Measurements from ENCODE around the gene CREBBP.
"Not testable (repeated sequence)": the region's sequence is repeated elsewhere in the genome, so short reads cannot be mapped to it uniquely, and the experiment has no call there.

The CREBBP gene
- total RNA-seq: 187 to 193 reads per million in 2 donors

GRCh38 chr16:3880623-3881498 lies at the start of gene CREBBP:
TSS of gene CREBBP (minus strand) at chr16:3880713. CDS start at chr16:3879916, 797 bp downstream.
- DNase-seq: peak; percentile 85

DNA sequence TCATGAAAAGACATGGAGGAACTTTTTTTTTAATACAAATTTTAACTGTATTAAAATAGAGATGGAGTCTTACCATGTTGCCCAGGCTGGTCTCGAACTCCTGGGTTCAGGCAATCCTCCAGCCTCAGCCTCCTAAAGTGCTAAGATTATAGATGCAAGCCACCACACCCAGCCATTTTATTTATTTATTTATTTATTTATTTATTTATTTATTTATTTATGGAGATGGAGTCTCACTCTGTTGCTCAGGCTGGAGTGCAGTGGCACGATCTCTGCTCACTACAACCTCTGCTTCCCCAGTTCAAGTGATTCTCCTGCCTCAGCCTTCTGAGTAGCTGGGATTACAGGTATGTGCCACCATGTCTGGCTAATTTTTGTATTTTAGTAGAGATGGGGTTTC lies 46.6 kb upstream of the CREBBP start:
- not testable (repeated sequence) for DNase-seq

- DNase-seq: no peak
Observed at GRCh38 chr16:3924763-3925162, 44.2 kb upstream of the CREBBP start.

DNA sequence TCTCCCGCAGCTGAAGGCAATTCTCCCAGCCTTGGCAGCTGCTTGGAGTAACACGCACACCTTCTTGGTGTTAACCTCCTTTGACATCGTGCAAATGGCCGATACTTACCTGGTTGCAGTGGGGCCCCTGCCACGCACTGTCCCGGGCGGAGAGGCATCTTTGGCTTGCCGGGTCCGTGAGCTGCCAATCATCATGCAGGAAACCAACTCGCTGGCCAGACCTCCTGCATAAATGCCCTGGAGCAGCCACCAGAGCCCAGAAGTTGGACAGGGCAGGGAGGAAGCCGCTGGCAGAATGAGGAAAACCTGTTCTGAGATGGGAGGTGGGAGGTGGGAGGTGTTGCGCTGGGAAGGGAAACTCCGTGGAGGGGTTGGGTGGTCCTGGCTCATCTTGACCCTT lies 41.7 kb upstream of the CREBBP start:
- no peak for DNase-seq

- no peak for DNase-seq
Observed at GRCh38 chr16:3920206-3920605, 39.7 kb upstream of the CREBBP start.

DNA sequence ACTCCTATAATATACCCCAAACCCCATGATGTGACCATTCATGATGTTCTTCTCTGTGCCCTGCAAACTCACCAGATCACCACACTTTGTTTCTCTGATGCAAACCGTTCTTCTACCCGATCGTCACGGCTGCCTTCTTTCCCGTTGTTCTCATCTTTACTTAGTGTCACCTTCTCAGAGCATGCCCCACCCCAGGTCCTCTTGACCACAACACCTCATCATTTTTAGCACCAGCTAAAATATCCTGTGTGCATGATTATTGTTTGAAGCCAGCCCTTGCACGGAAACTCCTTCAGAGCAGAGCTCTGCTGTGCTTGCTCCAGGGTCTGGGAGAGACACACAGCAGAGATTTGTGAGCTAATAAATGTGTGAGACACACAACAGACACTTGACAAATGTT lies 38.9 kb upstream of the CREBBP start:
- no peak for DNase-seq

GRCh38 chr16:3915426-3916260 lies 35.1 kb upstream of the CREBBP start:
- DNase-seq: no peak

DNA sequence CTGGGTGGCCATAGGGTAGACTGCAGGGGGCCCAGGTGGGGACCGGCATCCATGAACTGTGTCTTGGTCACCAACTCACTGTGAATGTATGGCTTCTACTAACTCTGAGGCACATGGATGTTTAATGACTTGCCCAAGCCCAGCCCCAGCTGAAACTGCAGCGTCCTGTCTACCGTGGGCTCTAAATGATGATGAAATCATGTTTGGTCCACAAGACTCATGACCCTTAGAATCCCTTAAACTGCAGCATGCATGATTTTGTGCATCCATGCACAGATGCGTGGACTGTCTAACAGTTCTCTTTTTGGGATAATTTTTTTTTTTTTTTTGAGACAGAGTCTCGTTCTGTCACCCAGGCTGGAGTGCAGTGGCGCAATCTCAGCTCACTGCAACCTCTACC lies 32.4 kb upstream of the CREBBP start:
- no peak for DNase-seq

DNA sequence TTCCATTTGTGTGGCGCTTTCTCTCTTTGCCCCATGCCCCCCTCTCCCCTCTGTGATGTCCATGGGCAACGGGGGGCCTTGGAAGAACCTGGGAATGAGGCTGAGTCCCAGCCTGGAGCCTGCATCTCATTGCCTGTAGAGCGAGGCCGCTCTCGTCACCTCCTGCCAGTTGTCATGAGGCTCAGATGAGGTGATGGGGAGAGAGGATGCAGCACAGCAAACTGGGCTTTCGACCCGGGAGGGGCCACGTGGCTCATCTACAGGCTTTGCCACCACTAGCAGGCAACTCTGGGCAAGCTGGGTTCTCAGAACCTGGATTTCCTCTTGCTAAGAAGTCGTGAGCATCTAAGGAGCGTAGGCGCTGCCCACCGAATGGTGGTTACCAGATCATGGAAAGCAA lies 31.9 kb upstream of the CREBBP start:
- DNase-seq: no peak

DNA sequence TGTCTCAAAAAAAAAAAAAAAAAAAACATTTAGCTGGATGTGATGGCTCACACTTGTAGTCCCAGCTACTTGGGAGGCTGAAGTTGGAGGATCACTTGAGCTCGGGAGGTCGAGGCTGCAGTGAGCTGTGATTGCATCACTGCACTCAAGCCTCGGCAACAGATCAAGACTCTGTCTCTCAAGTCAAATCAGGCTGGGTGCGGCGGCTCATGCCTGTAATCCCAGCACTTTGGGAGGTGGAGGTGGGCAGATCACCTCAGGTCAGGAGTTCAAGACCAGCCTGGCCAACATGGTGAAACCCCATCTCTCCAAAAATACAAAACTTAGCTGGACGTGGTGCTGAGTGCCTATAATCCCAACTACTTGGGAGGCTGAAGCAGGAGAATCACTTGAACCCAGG lies 31.2 kb upstream of the CREBBP start:
- DNase-seq: not testable (repeated sequence)

DNA sequence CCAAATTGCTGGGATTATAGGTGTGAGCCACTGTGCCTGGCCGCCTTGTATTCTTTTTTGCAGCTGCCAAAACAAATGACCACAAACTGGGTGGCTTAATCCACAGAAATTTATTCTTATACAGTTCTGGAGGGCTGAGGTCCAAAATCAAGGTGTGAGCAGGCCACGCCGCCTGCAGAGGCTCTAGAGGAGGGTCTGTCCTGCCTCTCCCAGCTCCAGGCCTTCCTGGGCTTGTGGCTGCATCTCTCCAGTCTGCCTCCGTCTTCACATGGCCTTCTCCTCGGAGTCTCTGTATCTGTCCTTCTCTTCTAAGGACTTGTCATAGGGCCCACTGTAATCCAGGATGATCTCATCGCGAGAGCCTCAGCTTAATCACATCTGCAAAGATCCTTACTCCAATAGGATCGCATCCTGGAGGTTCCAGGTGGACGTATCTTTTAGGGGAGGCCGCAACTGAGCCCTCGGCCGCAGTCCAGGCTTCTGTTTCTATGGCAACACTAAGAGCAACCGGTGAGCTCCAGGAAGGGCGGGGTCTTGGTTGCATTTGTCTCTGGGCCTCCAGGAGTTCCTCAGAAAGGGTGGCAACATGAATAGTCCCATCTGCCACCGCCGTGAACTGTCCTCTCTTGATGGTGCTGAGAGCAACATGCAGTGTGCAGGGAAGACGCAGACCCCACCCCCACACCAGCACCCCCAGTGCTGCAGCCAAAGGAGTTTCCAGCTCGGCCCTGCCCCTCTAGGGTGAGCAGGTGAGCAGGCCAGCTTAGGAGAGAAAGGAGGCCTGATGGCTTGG lies 29.5 kb upstream of the CREBBP start:
- no peak for DNase-seq

- DNase-seq: no peak
Observed at GRCh38 chr16:3908951-3909437, 28.5 kb upstream of the CREBBP start.

DNA sequence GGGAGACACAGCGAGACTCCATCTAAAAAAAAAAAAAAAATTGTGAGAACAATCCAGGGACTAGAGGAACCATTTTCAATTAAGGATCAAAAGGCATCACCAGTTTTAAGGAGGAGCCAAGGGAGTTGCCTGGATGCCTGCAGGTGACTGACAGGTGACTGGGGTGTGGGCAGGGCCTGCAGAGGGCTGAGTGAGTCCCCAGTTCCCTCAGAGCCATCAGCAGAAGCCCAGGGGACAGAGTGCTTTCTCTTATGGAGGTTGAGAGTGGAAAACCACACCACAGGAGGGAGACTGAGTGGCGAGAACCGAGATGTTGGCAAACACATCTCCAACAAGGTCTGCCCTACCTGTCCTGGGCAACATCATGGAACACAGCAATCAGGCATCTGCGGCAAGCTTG lies 27.1 kb upstream of the CREBBP start:
- no peak for DNase-seq

- no peak for DNase-seq
Observed at GRCh38 chr16:3906363-3906762, 25.9 kb upstream of the CREBBP start.

DNA sequence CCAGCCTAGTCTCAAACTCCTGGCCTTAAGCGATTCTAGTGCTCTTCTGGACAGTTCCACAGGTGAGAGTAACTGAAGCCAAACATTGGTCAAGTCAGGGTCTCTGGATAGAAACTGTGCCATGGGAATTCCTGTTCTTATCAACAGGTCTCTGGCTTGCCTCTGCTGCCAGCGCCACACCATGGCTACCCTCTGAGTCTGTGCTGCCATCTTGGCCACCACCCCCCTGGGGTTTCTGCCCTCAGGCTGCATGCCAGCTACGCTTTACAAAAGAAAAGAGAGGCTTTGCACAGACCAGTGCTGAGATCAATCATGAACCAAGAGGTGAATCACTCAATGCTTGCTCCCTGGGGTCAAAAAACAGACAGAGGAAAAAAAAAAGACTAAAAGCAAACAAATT lies 24.4 kb upstream of the CREBBP start:
- no peak for DNase-seq

DNA sequence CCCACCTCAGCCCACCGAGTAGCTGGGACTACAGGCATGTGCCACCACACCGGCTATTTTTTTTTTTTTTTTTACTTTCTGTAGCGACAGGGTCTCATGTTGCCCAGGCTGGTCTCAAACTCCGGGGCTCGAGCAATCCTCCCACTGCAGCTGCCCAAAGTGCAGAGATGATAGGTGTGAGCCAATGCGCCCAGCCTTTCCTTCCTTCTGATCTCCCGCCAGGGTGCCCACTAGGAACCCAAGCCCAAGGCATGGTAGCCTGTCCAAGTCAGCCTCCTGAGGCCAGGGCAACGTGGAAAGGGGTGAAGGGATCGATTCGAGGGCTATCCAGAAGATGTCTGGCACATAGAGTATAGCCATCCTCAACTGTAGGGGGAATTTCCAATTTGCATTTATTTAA lies 9.6 kb upstream of the CREBBP start:
- DNase-seq: no peak

DNA sequence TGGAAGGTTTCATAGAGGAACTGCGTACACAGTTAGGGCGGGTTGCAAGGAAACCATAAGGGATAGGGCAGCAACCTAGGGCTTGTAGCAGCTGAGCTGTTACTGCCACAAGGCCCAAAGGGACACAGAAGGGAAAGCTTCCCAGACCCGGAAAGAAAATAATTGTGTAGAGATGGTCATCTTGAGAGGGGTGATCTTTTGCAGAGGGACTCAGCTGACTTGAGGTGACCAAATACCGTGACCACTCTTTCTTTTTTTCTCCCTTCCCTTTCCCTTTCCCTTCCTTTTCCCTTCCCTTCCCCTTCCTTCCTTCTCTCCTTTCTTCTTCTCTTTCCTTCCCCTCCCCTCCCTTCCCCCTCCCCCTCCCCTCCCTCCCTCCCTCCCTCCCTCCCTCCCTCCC lies 8.5 kb upstream of the CREBBP start:
- no peak for DNase-seq

GRCh38 chr16:3885999-3886398 lies 5.5 kb upstream of the CREBBP start:
- not testable (repeated sequence) for DNase-seq

- DNase-seq: no peak
Observed at GRCh38 chr16:3884398-3884797, 3.9 kb upstream of the CREBBP start.

DNA sequence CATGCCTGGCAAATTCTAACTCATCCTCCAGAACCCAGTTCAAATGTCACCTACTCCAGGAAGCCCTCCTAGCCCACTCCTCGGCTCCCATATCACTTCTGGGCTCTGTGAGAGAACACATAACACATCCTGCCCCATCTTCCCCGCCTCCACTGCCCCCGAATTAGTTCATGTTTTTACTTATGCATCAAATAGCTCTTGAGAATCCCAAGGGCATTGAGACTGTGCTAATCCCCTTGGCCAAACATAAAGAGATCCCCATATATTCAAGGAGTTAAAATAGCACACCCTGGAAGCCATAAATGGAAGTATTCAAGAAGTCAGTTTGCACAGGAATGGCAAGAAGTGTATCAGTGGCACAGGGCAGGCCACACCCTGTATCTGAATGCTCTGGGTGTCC lies 2.0 kb upstream of the CREBBP start:
- DNase-seq: no peak

DNA sequence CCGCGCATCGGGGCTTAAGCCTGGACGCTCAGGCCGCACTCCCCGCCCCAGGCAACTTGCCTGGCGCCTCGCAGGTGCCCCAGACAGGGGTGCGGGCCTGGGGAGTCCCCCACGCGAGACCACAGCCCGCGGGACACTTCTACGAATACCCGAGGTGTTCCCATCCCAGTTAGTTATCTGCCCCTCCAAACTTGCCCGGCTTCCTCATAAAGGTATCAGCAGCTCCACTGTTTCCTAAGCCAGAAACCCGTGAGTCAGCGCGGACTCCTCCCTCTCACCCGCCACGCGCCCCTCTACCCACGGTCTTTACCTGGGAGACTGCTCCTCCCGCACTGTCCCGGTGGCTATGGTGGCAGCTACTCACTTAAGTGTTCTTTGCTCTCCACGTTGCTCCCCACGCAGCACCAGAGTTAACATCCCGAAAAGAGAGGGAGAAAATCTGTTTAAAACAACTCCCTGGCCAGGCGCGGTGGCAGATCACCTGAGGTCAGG lies 1.0 kb upstream of the CREBBP start:
- no peak for DNase-seq

- DNase-seq: peak; percentile 63
Observed at GRCh38 chr16:3879887-3880564, 487 bp downstream of the CREBBP start.

All from T-helper 9 cell (primary cell).